ENCODE results near the gene SDF2. TPM values are rescaled to one million over a fixed set of nuclear protein-coding genes. Genes with fewer than 3 reads are reported as not detected.

Gene SDF2
- total and polyA plus RNA-seq, 9 of the 15 experiments (the other 6 are each of a cell fraction or from before 2014, with no cell fraction given): 41.2 to 132 (median 65.6) TPM

- peak; percentile 87; the same call in 1 of the 2 replicates for TF ChIP-seq AFF4 (CRISPR knock-in tag; IDR thresholded peaks at IDR 0.05)
- TF ChIP-seq RAD51 (IDR thresholded peaks at IDR 0.05; ENCODE audit: borderline replicate concordance, low read depth): 0 out of 2 replicates have a peak, but pooled peaks have one; percentile 4
- TF ChIP-seq SNIP1 (IDR thresholded peaks at IDR 0.05; ENCODE audit: low read depth): no peak
- TF ChIP-seq LEF1 (IDR thresholded peaks at IDR 0.05): 0 out of 2 replicates have a peak, but pooled peaks have one; percentile 12
- TF ChIP-seq BDP1 (IDR thresholded peaks at IDR 0.05; ENCODE audit: insufficient read depth, insufficient read length): no peak
- TF ChIP-seq MYNN (IDR thresholded peaks at IDR 0.05): 0 out of 2 replicates have a peak, but pooled peaks have one; percentile 32
- no peak for TF ChIP-seq MYNN (CRISPR knock-in tag; IDR thresholded peaks at IDR 0.05)
- TF ChIP-seq ZNF263 (CRISPR knock-in tag; IDR thresholded peaks at IDR 0.05; ENCODE audit: borderline replicate concordance): no peak; the same call in none of the 2 replicates
- TF ChIP-seq L3MBTL2 (IDR thresholded peaks at IDR 0.05): peak; percentile 11; the same call in 1 of the 2 replicates
- peak in 1 of 2 experiments; percentile 37; a peak in 1 of 3 replicates for TF ChIP-seq CBX3 (IDR thresholded peaks at IDR 0.05; ENCODE audit: borderline replicate concordance in 1 of 2, low read length in 2 of 2)
- no peak for TF ChIP-seq ZNF431 (CRISPR knock-in tag; IDR thresholded peaks at IDR 0.05)
- TF ChIP-seq KDM5B (IDR thresholded peaks at IDR 0.05; ENCODE audit: insufficient replicate concordance, low read depth, low read length): peak; percentile 5
- no peak for TF ChIP-seq SRSF1 (IDR thresholded peaks at IDR 0.05; ENCODE audit: low read depth, low read length)
- TF ChIP-seq MBD2 (IDR thresholded peaks at IDR 0.05; ENCODE audit: borderline replicate concordance, low read depth): no peak
- no peak for TF ChIP-seq TAF1 (IDR thresholded peaks at IDR 0.05; ENCODE audit: control insufficient read depth, extremely low read depth, insufficient read depth, low read length, severe bottlenecking)
- TF ChIP-seq XRCC5 (IDR thresholded peaks at IDR 0.05; ENCODE audit: low read depth, low read length): no peak; the same call in 1 of the 2 replicates
- no peak for TF ChIP-seq GABPB2 (CRISPR knock-in tag; conservative IDR thresholded peaks at IDR 0.05)
- TF ChIP-seq HMGN3 (IDR thresholded peaks at IDR 0.05; ENCODE audit: borderline replicate concordance, extremely low read depth, insufficient read length, low read depth, low read length): no peak
- 0 out of 2 replicates have a peak, but pooled peaks have one; percentile 33 for TF ChIP-seq CBFB (CRISPR knock-in tag; IDR thresholded peaks at IDR 0.05)
These were observed 62.2 kb downstream of the SDF2 start (continued) for GRCh38 chr17:28599311-28600184.
